Hematopoietic multipotent progenitor cell treated with erythropoietin and hydrocortisone succinate and interleukin-3 and kit ligand, for 15 days (in vitro differentiated cells): Measurements from ENCODE around the gene KLF14.
"Not testable (repeated sequence)": the region's sequence is repeated elsewhere in the genome, so short reads cannot be mapped to it uniquely, and the experiment has no call there.

Source experiments
- DNase-seq: peaks from one replicate; pipeline ENCODE4 v3.0.0-alpha.2; 2015; ENCODE audit warnings: low spot score

KLF14 gene

GRCh38 chr7:130712416-130712815 lies 21.6 kb downstream of the KLF14 start:
- DNase-seq, result no peak

DNA sequence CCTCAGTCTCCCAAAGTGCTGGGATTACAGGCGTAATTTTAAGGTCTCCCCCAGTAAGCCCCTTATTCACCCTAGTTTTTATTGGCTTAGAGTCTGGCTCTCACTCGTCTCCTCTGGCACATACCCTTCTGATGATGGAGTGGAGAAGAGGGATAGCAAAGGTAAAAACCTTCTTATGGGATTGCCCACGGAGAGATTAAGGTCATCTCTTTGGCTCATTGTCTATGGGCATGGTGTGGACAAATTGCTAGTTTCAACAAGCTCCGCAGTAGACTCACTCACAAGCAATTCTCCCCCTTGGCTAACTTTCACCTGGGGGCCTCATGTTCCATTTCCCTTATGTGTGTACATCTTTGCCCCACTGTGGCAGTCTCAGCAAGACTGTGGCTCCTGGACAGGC lies 25.2 kb downstream of the KLF14 start:
- DNase-seq, result no peak

- DNase-seq, result no peak
Observed at GRCh38 chr7:130708001-130708400, 26.0 kb downstream of the KLF14 start.

DNA sequence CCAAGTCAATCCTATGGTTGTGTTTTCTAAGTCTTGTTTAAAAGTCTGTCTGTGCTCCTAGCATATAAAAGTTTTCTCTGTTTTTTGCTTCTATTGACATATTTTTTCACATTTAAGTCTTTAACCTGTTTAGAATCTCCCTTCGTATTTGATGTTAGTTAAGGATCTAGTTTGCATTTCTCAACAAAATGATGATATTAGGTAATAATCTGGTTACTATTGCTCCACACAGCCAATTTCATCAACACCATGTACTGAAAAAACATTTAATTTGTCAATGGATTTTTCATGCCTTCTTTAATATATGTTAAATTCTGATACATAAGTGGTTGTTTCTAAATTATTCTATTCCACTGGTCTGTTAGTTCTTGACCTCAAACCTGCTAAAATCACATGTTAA lies 30.2 kb downstream of the KLF14 start:
- no peak for DNase-seq

DNA sequence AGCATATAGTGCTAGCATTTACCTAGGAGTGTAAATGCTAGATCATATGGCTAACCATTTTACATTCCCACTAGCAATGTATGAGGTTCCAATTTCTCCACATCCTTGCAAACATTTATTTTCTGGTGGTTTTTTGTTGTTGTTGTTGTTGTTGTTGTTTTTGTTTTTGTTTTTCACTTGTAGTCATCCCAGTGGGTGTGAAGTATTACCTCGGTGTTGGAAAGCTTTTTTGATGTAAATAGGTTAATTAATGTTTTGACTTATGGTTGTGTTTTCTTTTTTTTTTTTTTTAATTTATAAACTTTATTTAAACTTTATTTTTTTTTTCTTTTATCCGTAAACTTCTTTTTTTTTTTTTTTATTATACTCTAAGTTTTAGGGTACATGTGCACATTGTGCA lies 32.4 kb downstream of the KLF14 start:
- no peak for DNase-seq

- DNase-seq, result no peak
Observed at GRCh38 chr7:130700760-130701159, 33.2 kb downstream of the KLF14 start.

DNA sequence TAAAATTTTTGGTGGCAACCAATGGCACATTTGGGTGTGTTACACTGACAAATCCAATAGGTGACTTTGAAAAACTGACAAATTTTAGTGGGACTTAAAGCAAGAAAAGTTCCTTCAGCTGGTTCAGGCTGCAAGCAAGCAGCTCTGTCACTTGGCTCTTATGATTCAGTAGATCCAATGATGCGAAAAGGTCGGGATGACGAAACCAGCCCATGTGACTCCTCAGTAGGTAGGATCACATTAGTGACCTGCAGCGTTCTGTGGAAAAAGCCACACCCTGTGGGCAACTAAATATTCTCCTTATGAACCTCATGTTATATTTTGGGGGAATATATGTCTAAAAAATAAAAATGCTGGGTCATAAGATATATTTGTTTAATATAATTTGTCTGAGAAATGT lies 34.3 kb downstream of the KLF14 start:
- no peak for DNase-seq

DNA sequence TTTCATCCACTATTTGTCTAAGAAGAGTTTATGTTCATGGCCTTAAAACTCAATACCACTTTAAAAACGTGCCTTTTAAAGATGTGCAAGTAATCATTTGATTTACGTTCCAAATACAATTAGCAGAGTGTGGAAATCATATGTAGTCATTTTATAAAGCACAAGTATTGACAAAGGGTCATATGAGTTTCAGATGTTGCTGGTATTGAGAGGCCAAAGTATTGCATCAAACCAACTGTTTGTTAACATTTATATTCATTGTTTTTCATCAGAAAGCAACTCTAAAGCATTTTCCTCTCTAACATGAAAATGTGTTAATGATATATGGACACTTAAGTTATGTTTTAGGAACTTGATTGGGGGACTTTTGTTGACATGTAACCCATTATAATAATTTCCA lies 36.2 kb downstream of the KLF14 start:
- DNase-seq, result no peak

DNA sequence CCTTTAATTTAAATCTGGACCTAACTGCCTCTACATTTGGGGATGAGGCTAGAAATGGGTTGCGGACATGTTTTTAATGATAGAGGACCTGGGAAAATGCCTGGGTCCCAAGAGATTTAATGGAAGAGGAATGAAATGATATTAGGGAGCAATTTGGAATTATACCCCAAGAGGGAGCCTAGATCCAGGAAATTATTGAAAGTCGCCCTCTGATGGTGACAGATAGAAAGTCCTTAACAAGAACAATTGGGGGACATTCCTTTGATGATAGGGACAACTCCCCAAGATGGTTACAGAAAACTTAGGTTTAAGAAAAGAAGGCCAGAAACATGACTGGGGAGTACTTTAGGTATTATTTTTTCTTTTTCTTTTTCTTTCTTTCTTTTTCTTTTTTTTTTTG lies 38.2 kb downstream of the KLF14 start:
- no peak for DNase-seq

- DNase-seq, result not testable (repeated sequence)
Observed at GRCh38 chr7:130692396-130692795, 41.6 kb downstream of the KLF14 start.

DNA sequence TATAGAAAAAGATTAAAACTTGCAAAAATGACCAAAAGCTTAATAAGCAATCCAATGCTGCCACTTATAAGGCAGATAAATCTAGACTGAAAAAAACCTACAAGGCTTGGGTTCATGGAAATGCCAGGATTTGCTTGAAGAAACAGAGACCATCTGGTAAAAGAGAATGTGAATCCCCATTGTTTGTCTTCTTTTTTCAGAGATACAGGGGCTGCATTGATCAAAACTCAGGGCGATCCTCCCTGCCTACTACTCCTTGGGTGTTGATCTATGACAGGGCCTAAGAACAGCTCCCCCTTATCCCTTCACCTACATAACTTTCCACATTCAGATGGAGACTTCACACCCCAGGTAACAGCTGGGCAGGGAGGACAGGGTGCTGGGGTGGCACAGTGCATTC lies 44.3 kb downstream of the KLF14 start:
- no peak for DNase-seq

DNA sequence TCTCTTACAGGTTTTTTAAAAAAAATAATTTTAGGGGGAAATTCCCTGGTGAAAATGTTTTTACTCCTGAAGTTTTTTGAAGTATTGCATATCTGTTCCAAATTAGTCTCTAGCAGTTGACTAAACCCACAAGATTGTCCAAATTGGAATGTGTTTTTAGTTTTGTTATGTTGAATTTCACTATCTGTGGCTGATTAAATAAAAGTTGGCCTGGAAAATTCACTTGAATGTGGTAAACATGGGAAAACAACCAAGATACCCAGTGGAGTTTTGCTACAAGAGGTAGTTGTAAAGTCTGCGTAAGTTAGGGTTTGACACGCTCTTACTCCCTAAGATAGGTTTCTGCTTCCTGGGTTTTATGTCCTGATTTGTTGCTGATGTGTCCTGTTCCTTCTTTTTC lies 51.0 kb downstream of the KLF14 start:
- no peak for DNase-seq
